ENCODE measurements around the gene AP4S1.
A peak's percentile ranks its signal among the peaks of the same experiment; 100 is the strongest.

The AP4S1 gene

GRCh38 chr14:31026450-31027235, 1.2 kb downstream of the AP4S1 start:
- TF ChIP-seq CTCF (IDR thresholded peaks at IDR 0.05; ENCODE audit: insufficient read depth, low read depth, low read length, missing control alignments), result no peak
- peak overlapping the region; percentile 90 for H3K4me3 ChIP-seq (ENCODE audit: low read depth, low read length)
- peak; percentile 98 for DNase-seq (ENCODE audit: low read depth)

DNA sequence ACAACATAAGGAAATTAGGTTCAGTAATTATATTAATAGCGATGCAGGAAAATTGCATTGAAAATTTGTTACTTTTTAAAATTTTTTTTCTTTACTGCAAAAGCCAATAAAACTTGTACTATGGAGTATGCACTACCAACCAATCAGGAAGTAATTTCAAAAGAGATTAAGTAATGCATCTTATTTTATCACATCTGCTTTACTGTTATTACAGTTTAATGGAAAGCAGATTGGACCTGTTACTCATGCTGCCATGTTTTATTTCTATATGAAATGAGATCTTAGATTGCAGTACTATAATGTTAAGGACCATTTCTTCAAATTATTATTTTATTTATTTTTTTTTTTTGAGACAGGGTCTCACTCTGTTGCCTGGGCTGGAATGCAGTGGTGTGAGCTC, 2.4 kb downstream of the AP4S1 start:
- TF ChIP-seq CTCF (IDR thresholded peaks at IDR 0.05; ENCODE audit: insufficient read depth, low read depth, low read length, missing control alignments), result no peak
- no peak for DNase-seq (ENCODE audit: low read depth)
- peak overlapping the region; percentile 90; the same call in 1 of the 2 replicates for H3K4me3 ChIP-seq (ENCODE audit: low read depth, low read length)

DNA sequence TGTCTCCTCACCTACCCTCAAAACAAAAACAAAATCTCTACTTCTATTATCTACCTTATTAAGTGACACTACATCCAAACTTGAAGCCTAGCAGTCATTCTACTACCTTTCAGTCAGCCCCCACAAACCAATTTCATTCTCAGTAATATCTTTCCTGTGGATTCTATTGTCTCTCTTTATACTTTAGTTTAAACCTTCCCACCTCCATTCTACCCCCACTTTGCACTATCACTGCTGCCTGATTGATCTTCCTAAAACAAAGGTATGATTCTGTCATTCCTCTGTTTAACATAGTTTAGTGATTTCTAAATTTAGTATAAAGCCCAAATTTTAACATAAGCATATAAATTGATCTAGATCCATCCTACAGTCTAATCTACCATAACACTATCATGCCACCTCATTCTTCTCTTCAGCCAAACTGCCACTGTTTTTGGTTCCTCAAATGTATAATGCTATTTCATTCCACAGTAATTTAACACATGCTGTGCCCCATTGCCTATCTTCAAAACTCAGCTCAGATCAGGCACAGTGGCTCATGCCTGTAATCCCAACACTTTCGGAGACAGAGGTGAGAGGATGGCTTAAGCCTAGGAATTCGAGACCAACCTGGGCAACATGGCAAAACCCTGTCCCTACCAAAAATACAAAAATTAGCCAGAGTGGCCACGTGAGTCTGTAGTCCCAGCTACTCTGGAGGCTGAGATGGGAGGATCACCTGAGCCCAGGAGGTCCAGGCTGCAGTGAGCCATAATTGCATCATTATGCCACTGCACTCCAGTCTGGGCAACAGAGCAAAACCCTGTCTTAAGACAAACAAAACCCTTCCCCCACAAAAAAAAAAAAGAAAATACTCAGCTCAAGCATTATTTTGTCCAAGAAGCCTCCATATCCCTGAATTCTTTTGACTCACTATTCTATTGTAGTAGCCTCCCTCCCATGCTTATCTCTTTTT, 3.8 kb downstream of the AP4S1 start:
- TF ChIP-seq CTCF (IDR thresholded peaks at IDR 0.05; ENCODE audit: insufficient read depth, low read depth, low read length, missing control alignments), result no peak
- no peak for DNase-seq (ENCODE audit: low read depth)
- no peak overlapping the region for H3K4me3 ChIP-seq (ENCODE audit: low read depth, low read length)

- no peak for TF ChIP-seq CTCF (IDR thresholded peaks at IDR 0.05; ENCODE audit: insufficient read depth, low read depth, low read length, missing control alignments)
- no peak for DNase-seq (ENCODE audit: low read depth)
- no peak overlapping the region for H3K4me3 ChIP-seq (ENCODE audit: low read depth, low read length)
Observed at GRCh38 chr14:31030469-31030868, 5.0 kb downstream of the AP4S1 start.

GRCh38 chr14:31036552-31036951, 11.1 kb downstream of the AP4S1 start:
- DNase-seq (ENCODE audit: low read depth), result no peak
- no peak overlapping the region for H3K4me3 ChIP-seq (ENCODE audit: low read depth, low read length)
- TF ChIP-seq CTCF (IDR thresholded peaks at IDR 0.05; ENCODE audit: insufficient read depth, low read depth, low read length, missing control alignments), result no peak

DNA sequence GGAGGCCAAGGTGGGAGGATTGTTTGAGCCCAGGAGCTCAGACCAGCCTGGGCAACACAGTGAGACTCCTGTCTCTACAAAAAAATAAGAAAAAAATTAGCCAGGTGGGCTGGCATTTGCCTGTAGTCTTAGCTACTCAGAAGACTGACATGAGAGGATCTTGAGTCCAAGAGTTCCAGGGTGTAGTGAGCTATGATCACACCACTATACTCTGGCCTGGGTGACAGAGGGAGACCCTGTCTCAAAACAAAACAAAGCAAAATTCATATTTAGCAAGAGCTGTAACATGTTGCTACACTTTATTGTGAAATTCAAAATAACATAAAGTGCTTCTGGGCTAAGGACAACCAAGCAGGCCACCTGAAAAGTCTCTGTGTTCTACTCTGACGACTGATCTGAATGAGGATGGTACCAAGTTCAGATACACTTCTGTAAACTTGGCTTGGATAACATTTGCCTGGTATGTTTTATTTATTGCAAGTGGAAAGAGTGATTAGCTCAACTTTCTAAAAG, 12.3 kb downstream of the AP4S1 start:
- no peak overlapping the region for H3K4me3 ChIP-seq (ENCODE audit: low read depth, low read length)
- no peak for TF ChIP-seq CTCF (IDR thresholded peaks at IDR 0.05; ENCODE audit: insufficient read depth, low read depth, low read length, missing control alignments)
- DNase-seq (ENCODE audit: low read depth), result no peak
